ENCODE data around the gene DPAGT1. TPM values are rescaled to one million over a fixed set of nuclear protein-coding genes. Genes with fewer than 3 reads are reported as not detected.
A peak's percentile ranks its signal among the peaks of the same experiment; 100 is the strongest.

Gene DPAGT1
- polyA plus RNA-seq, 3 donors: 37.0 to 54.2 (median 39.7) TPM

DNA sequence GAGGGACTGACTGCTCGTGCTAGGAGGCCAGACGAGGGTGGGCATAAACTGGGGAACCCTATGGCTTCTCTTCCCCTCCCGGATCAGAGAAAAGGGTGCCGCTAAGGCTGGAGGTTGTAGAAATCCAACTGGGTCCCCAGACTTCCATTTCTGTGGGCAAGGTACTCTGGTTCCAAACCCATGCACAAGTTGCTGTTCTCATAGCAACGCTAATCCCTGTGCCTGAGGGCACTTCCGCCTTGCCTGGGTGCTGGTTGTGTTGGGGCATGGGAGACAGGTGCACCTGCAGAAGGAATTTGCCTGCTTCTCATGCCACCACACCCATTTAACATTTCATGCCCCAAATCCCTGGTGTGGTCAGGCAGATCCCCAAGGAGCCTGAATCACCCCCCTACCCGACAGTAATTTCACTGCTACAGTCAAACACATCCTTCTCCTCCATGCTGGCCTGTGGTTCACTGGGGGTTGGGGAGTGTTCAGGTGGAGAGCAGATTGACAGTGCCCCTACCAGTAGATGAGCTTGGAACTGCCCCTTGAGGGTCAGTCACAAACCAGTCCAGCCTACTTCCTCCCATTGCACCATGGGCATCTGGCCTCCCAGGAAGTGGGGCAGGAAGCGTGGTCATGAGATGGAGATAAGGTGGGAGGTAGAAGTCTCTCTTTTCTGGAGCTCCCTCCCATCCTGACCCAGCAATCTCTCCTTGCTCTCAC lies 6.6 kb upstream of the DPAGT1 start:
- Mint-ChIP-seq H3K9me3 (no peaks in the 10 kb centered on the region), H3K36me3 (peaks cover 38 to 44% of the 10 kb centered on the region in 2 donors), H3K4me1 (peaks cover 60% of the 10 kb centered on the region), H3K27me3 (ENCODE audit: low read depth in 3 of 3) (no peaks in the 10 kb centered on the region), H3K4me3 (peak overlapping the region; percentile 89 to 97), H3K27ac (peak overlapping the region; percentile 82 to 94 (median 87))
- TF ChIP-seq, protein P1, sequence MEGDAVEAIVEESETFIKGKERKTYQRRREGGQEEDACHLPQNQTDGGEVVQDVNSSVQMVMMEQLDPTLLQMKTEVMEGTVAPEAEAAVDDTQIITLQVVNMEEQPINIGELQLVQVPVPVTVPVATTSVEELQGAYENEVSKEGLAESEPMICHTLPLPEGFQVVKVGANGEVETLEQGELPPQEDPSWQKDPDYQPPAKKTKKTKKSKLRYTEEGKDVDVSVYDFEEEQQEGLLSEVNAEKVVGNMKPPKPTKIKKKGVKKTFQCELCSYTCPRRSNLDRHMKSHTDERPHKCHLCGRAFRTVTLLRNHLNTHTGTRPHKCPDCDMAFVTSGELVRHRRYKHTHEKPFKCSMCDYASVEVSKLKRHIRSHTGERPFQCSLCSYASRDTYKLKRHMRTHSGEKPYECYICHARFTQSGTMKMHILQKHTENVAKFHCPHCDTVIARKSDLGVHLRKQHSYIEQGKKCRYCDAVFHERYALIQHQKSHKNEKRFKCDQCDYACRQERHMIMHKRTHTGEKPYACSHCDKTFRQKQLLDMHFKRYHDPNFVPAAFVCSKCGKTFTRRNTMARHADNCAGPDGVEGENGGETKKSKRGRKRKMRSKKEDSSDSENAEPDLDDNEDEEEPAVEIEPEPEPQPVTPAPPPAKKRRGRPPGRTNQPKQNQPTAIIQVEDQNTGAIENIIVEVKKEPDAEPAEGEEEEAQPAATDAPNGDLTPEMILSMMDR (IDR thresholded peaks at IDR 0.05): no peak
- H3K9me3 ChIP-seq (replicated peaks in 1 of 2; ENCODE audit: control insufficient read depth in 1 of 2, insufficient read depth in 1 of 2, low read length in 2 of 2): no peaks in the 10 kb centered on the region
- peak; percentile 25 to 64 (median 49) for DNase-seq
- peaks cover 37 to 40% of the 10 kb centered on the region in 2 donors for H3K36me3 ChIP-seq (replicated peaks in 1 of 2; ENCODE audit: control insufficient read depth in 1 of 2, insufficient read depth in 2 of 2, low read length in 2 of 2)
- WGBS (ENCODE audit: insufficient coverage): 17% methylated on average over 3 of the region's 8 CpGs
- H3K27me3 ChIP-seq (ENCODE audit: control insufficient read depth in 2 of 2, insufficient read depth in 2 of 2, low read length in 2 of 2): no peaks in the 10 kb centered on the region
- H3K4me3 ChIP-seq (replicated peaks in 1 of 3; ENCODE audit: low read depth in 2 of 3, low read length in 3 of 3): peak overlapping the region; percentile 85 to 93 (median 92)
- peak overlapping the region; percentile 10 to 86 for H3K27ac ChIP-seq (ENCODE audit: low read depth in 1 of 2, low read length in 2 of 2)
- peak overlapping the region; percentile 75 for H2AFZ ChIP-seq (ENCODE audit: insufficient read depth, low read depth, low read length, poor library complexity, severe bottlenecking)
- intact Hi-C loops (cut with micrococcal nuclease): loop anchor here in 1 of 2 donors (5.0 kb wide), 1 partner anchor 181 kb away; the partner anchor contains the start of gene BCL9L
- H4K20me1 ChIP-seq (ENCODE audit: insufficient read depth, low read length): peaks cover 50% of the 10 kb centered on the region
- H3K9ac ChIP-seq (ENCODE audit: insufficient read depth, low read length, poor library complexity, severe bottlenecking): peak overlapping the region; percentile 81
- peaks cover 71% of the 10 kb centered on the region for H3K79me2 ChIP-seq (ENCODE audit: insufficient read depth, low read length)
- H3K4me2 ChIP-seq (replicated peaks; ENCODE audit: extremely low read depth, low read length, poor library complexity, severe bottlenecking): peak overlapping the region; percentile 90
- H3K4me1 ChIP-seq (ENCODE audit: control insufficient read depth in 1 of 2, insufficient read depth in 2 of 2, low read length in 2 of 2): peaks cover 37 to 58% of the 10 kb centered on the region in 2 donors

DNA sequence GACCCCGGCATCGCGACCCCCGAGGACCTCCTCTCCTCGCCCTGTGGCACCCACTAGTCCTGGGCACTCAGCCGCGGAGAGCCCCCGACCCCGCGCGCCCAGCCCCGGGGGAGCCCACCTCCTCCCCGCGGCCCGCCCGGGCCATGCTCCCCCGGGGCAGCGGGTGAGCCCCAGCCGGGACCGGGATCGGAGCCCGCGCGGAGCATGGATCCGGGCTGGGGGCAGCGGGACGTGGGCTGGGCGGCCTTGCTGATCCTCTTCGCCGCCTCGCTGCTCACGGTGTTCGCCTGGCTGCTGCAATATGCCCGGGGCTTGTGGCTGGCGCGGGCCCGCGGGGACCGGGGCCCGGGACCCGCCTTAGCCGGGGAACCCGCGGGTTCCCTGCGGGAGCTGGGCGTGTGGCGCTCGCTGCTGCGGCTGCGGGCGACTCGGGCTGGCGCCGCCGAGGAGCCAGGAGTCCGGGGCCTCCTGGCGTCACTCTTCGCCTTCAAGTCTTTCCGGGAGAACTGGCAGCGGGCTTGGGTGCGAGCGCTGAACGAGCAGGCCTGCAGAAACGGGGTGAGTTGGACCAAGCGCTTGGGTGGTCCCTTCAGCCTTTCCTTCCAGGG lies 6.0 kb upstream of the DPAGT1 start:
- H3K36me3 Mint-ChIP-seq: peaks cover 32 to 37% of the 10 kb centered on the region in 2 donors
- Histone ChIP-seq H3K9ac (ENCODE audit: insufficient read depth, low read length, poor library complexity, severe bottlenecking) (peak overlapping the region; percentile 81), H2AFZ (ENCODE audit: insufficient read depth, low read depth, low read length, poor library complexity, severe bottlenecking) (peak overlapping the region; percentile 75), H3K79me2 (ENCODE audit: insufficient read depth, low read length) (peaks cover 71% of the 10 kb centered on the region), H3K27me3 (ENCODE audit: control insufficient read depth in 2 of 2, insufficient read depth in 2 of 2, low read length in 2 of 2) (no peaks in the 10 kb centered on the region), H3K4me1 (ENCODE audit: control insufficient read depth in 1 of 2, insufficient read depth in 2 of 2, low read length in 2 of 2) (peaks cover 43 to 65% of the 10 kb centered on the region in 2 donors), H3K36me3 (replicated peaks in 1 of 2; ENCODE audit: control insufficient read depth in 1 of 2, insufficient read depth in 2 of 2, low read length in 2 of 2) (peaks cover 30 to 33% of the 10 kb centered on the region in 2 donors), H4K20me1 (ENCODE audit: insufficient read depth, low read length) (peaks cover 48% of the 10 kb centered on the region), H3K27ac (ENCODE audit: low read depth in 1 of 2, low read length in 2 of 2) (peak overlapping the region; percentile 86 to 93), H3K4me2 (replicated peaks; ENCODE audit: extremely low read depth, low read length, poor library complexity, severe bottlenecking) (peak overlapping the region; percentile 90), H3K4me3 (replicated peaks in 1 of 3; ENCODE audit: low read depth in 2 of 3, low read length in 3 of 3) (peak overlapping the region; percentile 85 to 93 (median 92)), H3K9me3 (replicated peaks in 1 of 2; ENCODE audit: control insufficient read depth in 1 of 2, insufficient read depth in 1 of 2, low read length in 2 of 2) (no peaks in the 10 kb centered on the region)
- intact Hi-C loops (cut with micrococcal nuclease): loop anchor here in 1 of 2 donors (2.0 to 5.0 kb wide), 2 partner anchors 13 to 180 kb away; partner anchors contain the start of genes BCL9L and HINFP
- no peak for DNase-seq
- no peaks in the 10 kb centered on the region for H3K27me3 Mint-ChIP-seq (ENCODE audit: low read depth in 3 of 3)
- peaks cover 62% of the 10 kb centered on the region for H3K4me1 Mint-ChIP-seq
- H3K4me3 Mint-ChIP-seq: peak overlapping the region; percentile 89 to 97
- no peaks in the 10 kb centered on the region for H3K9me3 Mint-ChIP-seq
- under 1% methylated on average over 65 of the region's 65 CpGs for WGBS (ENCODE audit: insufficient coverage)
- TF ChIP-seq, protein P1 (IDR thresholded peaks at IDR 0.05): no peak
- peak overlapping the region; percentile 82 to 99 (median 87) for H3K27ac Mint-ChIP-seq

Data from CD14-positive monocyte (primary cell).